Transverse colon (tissue), 4 donors: ENCODE results near the gene POC1B. TPM values are rescaled to one million over a fixed set of nuclear protein-coding genes. Genes with fewer than 3 reads are reported as not detected.

Source experiments
- DNase-seq: peaks from one replicate; pipeline ENCODE4 v3.0.0-alpha.2; 2019
- H3K27ac ChIP-seq, 4 donors: fragments of 200-600 bp; sonication (generic); 2 replicates each; pipeline ENCODE4 v1.5.1; 2016 to 2018; ENCODE audit warnings: inconsistent platforms in 4 of 4
- H3K27me3 ChIP-seq: fragments of 200-600 bp; sonication (generic); 2 replicates; pipeline ENCODE4 v1.5.1; 2017; ENCODE audit warnings: inconsistent platforms
- H3K36me3 ChIP-seq, 4 donors: fragments of 200-600 bp; sonication (generic); 2 replicates each; pipeline ENCODE4 v1.5.1; 2017 to 2019; ENCODE audit warnings: inconsistent platforms in 4 of 4
- H3K4me1 ChIP-seq, 4 donors: fragments of 200-600 bp; sonication (generic); 2 replicates each; pipeline ENCODE4 v1.5.1; 2017 to 2020; ENCODE audit warnings: inconsistent platforms in 4 of 4
- H3K4me3 ChIP-seq, 4 donors: fragments of 200-600 bp; sonication (generic); 1 replicate in 1 of 4; 2 replicates in 3 of 4; pipeline versions ENCODE4 v1.5.1 to v1.6.1; 2017 to 2019; ENCODE audit warnings: inconsistent platforms in 4 of 4
- H3K9me3 ChIP-seq, 2 donors: fragments of 200-600 bp; sonication (generic); 2 replicates each; pipeline ENCODE4 v1.5.1; 2017 to 2019; ENCODE audit warnings: inconsistent platforms in 2 of 2
- EP300 ChIP-seq: sonication (generic); formaldehyde crosslinking; IDR thresholded peaks from one replicate; pipeline ENCODE4 v1.6.1; 2017; ENCODE audit warnings: antibody characterized with exemption, low read depth
- POLR2A ChIP-seq: fragments of 450-650 bp; IDR thresholded peaks from one replicate; pipeline ENCODE4 v1.6.1; 2016; ENCODE audit warnings: antibody characterized with exemption, mild to moderate bottlenecking, moderate library complexity
- POLR2AphosphoS5 ChIP-seq, 3 donors: sonication (generic); formaldehyde crosslinking; IDR thresholded peaks; one replicate each; pipeline ENCODE4 v1.6.1; 2016; ENCODE audit warnings: antibody characterized with exemption in 3 of 3
- WGBS, 2 donors: methylation state at CpG; one replicate each; pipeline ENCODE4 v1.1.5; 2018; ENCODE audit warnings: low coverage in 1 of 2; 5-methylcytosine and 5-hydroxymethylcytosine counted together
- in situ Hi-C, 4 donors: fragments of 200-750 bp; cut with MboI; loops; one replicate each; pipeline versions ENCODE4 v1.15.0 to v1.15.1; 2017; ENCODE audit warnings: low sequenced_read_pairs in 3 of 4, low pct_ligation_motif_present in 1 of 4, low pct_unique_long_range_greater_than_20kb in 1 of 4
- intact Hi-C: fragments of 100-400 bp; cut with DNase I; formaldehyde crosslinking; loops from one replicate; pipeline ENCODE4 v1.15.1; 2023; ENCODE audit warnings: low total_unique reads
- total RNA-seq, 4 donors: library from RNA; depleted of rRNA; stranded (reverse); fragments of >200 nt; gene quantifications; one replicate each; pipeline ENCODE4 v1.1.0, GENCODE V29; 2016
- TF ChIP-seq, protein P1 (sequence below), 5 experiments: fragments of 200-600 bp in 3 of 5; fragments of 450-650 bp in 2 of 5; sonication (generic) in 3 of 5; IDR thresholded peaks; 1 replicate in 2 of 5; 2 replicates in 3 of 5; pipeline ENCODE4 v1.5.1; 2016 to 2017; ENCODE audit warnings: antibody characterized with exemption in 5 of 5, inconsistent platforms in 3 of 5, mild to moderate bottlenecking in 2 of 5, moderate library complexity in 1 of 5

Gene POC1B
- total RNA-seq, 4 donors from 2014 or later, result 7.8 to 68.5 (median 33.8) TPM

DNA sequence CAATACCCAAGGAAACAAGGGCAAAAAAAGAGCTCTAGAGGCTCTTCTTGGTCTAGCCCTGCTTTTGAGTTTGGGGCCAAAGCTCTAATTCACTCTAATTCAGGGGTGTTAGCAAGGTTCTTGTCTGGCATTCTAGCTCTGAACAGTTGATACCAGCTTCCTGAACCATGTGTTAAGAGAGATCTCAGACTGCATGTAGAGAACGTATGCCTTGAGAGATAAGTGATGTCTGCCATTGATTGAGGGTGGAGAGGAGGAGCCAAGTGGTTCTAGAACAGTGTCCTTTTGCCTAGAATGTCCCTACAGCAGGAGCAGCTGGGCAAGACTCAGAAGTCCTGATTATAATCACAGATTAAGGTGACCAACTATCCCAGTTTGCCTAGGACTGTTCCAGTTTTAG, 18.2 kb upstream of the POC1B start:
- in situ Hi-C loops, result loop anchor here in 3 of 4 donors (10.0 kb wide), 2 partner anchors 421 to 561 kb away; no protein-coding TSS in a partner anchor
- H3K27me3 ChIP-seq, result no peaks in the 10 kb centered on the region
- no peaks in the 10 kb centered on the region for H3K36me3 ChIP-seq
- intact Hi-C loops, result no loop called here
- no peaks in the 10 kb centered on the region for H3K9me3 ChIP-seq
- no peak for TF ChIP-seq EP300
- TF ChIP-seq POLR2A, result no peak
- TF ChIP-seq POLR2AphosphoS5 (IDR thresholded peaks at IDR 0.05), result no peak
- TF ChIP-seq, protein P1, sequence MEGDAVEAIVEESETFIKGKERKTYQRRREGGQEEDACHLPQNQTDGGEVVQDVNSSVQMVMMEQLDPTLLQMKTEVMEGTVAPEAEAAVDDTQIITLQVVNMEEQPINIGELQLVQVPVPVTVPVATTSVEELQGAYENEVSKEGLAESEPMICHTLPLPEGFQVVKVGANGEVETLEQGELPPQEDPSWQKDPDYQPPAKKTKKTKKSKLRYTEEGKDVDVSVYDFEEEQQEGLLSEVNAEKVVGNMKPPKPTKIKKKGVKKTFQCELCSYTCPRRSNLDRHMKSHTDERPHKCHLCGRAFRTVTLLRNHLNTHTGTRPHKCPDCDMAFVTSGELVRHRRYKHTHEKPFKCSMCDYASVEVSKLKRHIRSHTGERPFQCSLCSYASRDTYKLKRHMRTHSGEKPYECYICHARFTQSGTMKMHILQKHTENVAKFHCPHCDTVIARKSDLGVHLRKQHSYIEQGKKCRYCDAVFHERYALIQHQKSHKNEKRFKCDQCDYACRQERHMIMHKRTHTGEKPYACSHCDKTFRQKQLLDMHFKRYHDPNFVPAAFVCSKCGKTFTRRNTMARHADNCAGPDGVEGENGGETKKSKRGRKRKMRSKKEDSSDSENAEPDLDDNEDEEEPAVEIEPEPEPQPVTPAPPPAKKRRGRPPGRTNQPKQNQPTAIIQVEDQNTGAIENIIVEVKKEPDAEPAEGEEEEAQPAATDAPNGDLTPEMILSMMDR (IDR thresholded peaks at IDR 0.05), result no peak
- no peak overlapping the region for H3K27ac ChIP-seq
- no peak overlapping the region for H3K4me3 ChIP-seq
- DNase-seq, result no peak
- 96% methylated on average over 1 of the region's 1 CpG; no CpG with 5 or more reads in 1 of the 2 donors for WGBS, 2 donors
- H3K4me1 ChIP-seq, result peaks cover 0 to 17% (median 10%) of the 10 kb centered on the region in 4 donors

- WGBS, 2 donors, result 15 to 17% methylated on average over 3 to 6 of the region's 6 CpGs
- in situ Hi-C loops, result loop anchor here in 3 of 4 donors (10.0 kb wide), 2 partner anchors 422 to 562 kb away; no protein-coding TSS in a partner anchor
Measured at GRCh38 chr12:89542912-89543592, 17.2 kb upstream of the POC1B start.

DNA sequence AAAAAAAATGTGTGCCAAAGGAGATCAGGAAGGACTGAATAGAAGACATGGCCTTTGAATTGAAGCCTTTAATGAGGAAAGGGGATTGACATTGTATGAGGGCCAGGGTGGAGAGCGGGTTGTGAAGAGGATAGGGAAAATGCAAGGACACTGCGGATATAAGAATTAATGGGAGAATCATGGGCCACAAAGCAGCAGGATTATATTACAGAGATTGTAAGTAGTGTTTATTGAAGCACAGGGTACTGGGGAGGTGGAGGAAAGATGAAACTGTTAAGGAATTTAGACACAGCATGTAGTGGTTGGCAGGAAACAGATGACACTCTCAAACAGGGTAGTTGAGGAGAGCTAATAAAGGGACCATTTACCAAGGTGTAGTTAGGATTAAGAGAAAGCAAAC, 16.4 kb upstream of the POC1B start:
- peaks cover 0 to 17% (median 11%) of the 10 kb centered on the region in 4 donors for H3K4me1 ChIP-seq
- 87 to 92% methylated on average over 2 of the region's 2 CpGs for WGBS, 2 donors
- no peak overlapping the region for H3K27ac ChIP-seq
- TF ChIP-seq POLR2AphosphoS5 (IDR thresholded peaks at IDR 0.05) (no peak), EP300 (no peak), POLR2A (no peak)
- TF ChIP-seq, protein P1 (IDR thresholded peaks at IDR 0.05), result no peak
- no peaks in the 10 kb centered on the region for H3K27me3 ChIP-seq
- no peak for DNase-seq
- H3K36me3 ChIP-seq, result no peaks in the 10 kb centered on the region
- in situ Hi-C loops (loop anchor here in 3 of 4 donors (10.0 kb wide), 2 partner anchors 423 to 563 kb away; no protein-coding TSS in a partner anchor), intact Hi-C loops (no loop called here)
- no peaks in the 10 kb centered on the region for H3K9me3 ChIP-seq
- no peak overlapping the region for H3K4me3 ChIP-seq

More at GRCh38 chr12:89542912-89543592, 17.2 kb upstream of the POC1B start:
- Histone ChIP-seq H3K27ac (no peak overlapping the region), H3K4me3 (no peak overlapping the region), H3K27me3 (no peaks in the 10 kb centered on the region), H3K9me3 (no peaks in the 10 kb centered on the region), H3K4me1 (peaks cover 0 to 17% (median 10%) of the 10 kb centered on the region in 4 donors), H3K36me3 (no peaks in the 10 kb centered on the region)
- intact Hi-C loops, result no loop called here
- peak; percentile 77 for DNase-seq
- TF ChIP-seq EP300 (no peak), POLR2A (no peak), POLR2AphosphoS5 (IDR thresholded peaks at IDR 0.05) (no peak)
- TF ChIP-seq, protein P1 (IDR thresholded peaks at IDR 0.05), result peak; percentile 81 to 92 (median 85)

GRCh38 chr12:89540586-89540985, 14.7 kb upstream of the POC1B start:
- no peak overlapping the region for H3K4me3 ChIP-seq
- intact Hi-C loops, result no loop called here
- no peak for TF ChIP-seq EP300
- no peak for TF ChIP-seq POLR2A
- TF ChIP-seq, protein P1 (IDR thresholded peaks at IDR 0.05), result no peak
- DNase-seq, result no peak
- H3K4me1 ChIP-seq, result peaks cover 0 to 20% (median 13%) of the 10 kb centered on the region in 4 donors
- no peak overlapping the region for H3K27ac ChIP-seq
- in situ Hi-C loops, result loop anchor here in 3 of 4 donors (10.0 kb wide), 2 partner anchors 424 to 564 kb away; no protein-coding TSS in a partner anchor
- H3K9me3 ChIP-seq, result no peaks in the 10 kb centered on the region
- no peaks in the 10 kb centered on the region for H3K36me3 ChIP-seq
- no peaks in the 10 kb centered on the region for H3K27me3 ChIP-seq
- WGBS, 2 donors, result 76% methylated on average over 3 of the region's 3 CpGs; no CpG with 5 or more reads in 1 of the 2 donors
